ENCODE measurements around the gene SMYD3. TPM values are rescaled to one million over a fixed set of nuclear protein-coding genes. Genes with fewer than 3 reads are reported as not detected.

The SMYD3 gene
- total and polyA plus RNA-seq, 9 of the 15 experiments (the other 6 are each of a cell fraction or from before 2014, with no cell fraction given) = 128 to 440 (median 197) TPM

- ChIA-PET CTCF (ENCODE audit: low intra/inter-chr PET ratio) (no interaction called here), POLR2A (interaction anchor here (2.4 kb wide), 1 partner anchor 18 kb away, joined by 7 read pairs; no protein-coding TSS in a partner anchor)
These were observed 35.4 kb downstream of the SMYD3 start for GRCh38 chr1:246471688-246472087.

GRCh38 chr1:246470585-246470984 lies 36.5 kb downstream of the SMYD3 start:
- POLR2A ChIA-PET = no interaction called here
- H3K27ac ChIP-seq (ENCODE audit: extremely low read depth, low read depth, low read length) = no peak overlapping the region
- no peak for ATAC-seq
- DNase-seq (ENCODE audit: extremely low read depth in 1 of 4, low spot score in 3 of 4) = no peak
- BruUV-seq (replicated peaks) = no TSS peak
- no peak for FAIRE-seq
- H3K4me2 ChIP-seq (ENCODE audit: insufficient read depth, low read length) = no peak overlapping the region
- H3K9ac ChIP-seq (ENCODE audit: insufficient read depth in 1 of 2, low read depth in 2 of 2, low read length in 2 of 2) = no peak overlapping the region
- intact Hi-C loops (cut with micrococcal nuclease) = no loop called here
- H3K9me1 ChIP-seq (ENCODE audit: control insufficient read depth, insufficient read depth, low read length) = no peaks in the 10 kb centered on the region
- H3K4me1 ChIP-seq (replicated peaks in 1 of 2; ENCODE audit: control insufficient read depth in 2 of 2, insufficient read depth in 2 of 2, low read length in 2 of 2) = no peaks in the 10 kb centered on the region; a peak in 1 of 5 replicates
- H3K9me3 ChIP-seq (replicated peaks; ENCODE audit: control insufficient read depth, insufficient read depth, low read depth, low read length) = no peaks in the 10 kb centered on the region
- H3K4me3 ChIP-seq = no peak overlapping the region
- WGBS (ENCODE audit: insufficient coverage, low coverage, missing lambda C conversion rate) = 75% methylated on average over 1 of the region's 1 CpG
- no peaks in the 10 kb centered on the region for H3K79me2 ChIP-seq (ENCODE audit: control insufficient read depth, insufficient read depth, low read length)
- H3K36me3 ChIP-seq (ENCODE audit: control insufficient read depth, insufficient read depth, low read length) = no peaks in the 10 kb centered on the region
- H2AFZ ChIP-seq (ENCODE audit: low read depth, low read length) = no peak overlapping the region
- no peaks in the 10 kb centered on the region for H3K27me3 ChIP-seq (ENCODE audit: control insufficient read depth in 2 of 2, insufficient read depth in 2 of 2, low read length in 2 of 2)
- CTCF ChIA-PET (ENCODE audit: low intra/inter-chr PET ratio) = no interaction called here
- in situ Hi-C loops (cut with MboI) = no loop called here
- H4K20me1 ChIP-seq (replicated peaks; ENCODE audit: control insufficient read depth, insufficient read depth, low read length) = no peaks in the 10 kb centered on the region
- TF ChIP-seq MTA2 (IDR thresholded peaks at IDR 0.05; ENCODE audit: low read depth) = no peak
- no peak for TF ChIP-seq STAT5A (IDR thresholded peaks at IDR 0.05; ENCODE audit: borderline replicate concordance, low read length)
- TF ChIP-seq ZNF212 (CRISPR knock-in tag; IDR thresholded peaks at IDR 0.05) = no peak
- TF ChIP-seq, protein P1, sequence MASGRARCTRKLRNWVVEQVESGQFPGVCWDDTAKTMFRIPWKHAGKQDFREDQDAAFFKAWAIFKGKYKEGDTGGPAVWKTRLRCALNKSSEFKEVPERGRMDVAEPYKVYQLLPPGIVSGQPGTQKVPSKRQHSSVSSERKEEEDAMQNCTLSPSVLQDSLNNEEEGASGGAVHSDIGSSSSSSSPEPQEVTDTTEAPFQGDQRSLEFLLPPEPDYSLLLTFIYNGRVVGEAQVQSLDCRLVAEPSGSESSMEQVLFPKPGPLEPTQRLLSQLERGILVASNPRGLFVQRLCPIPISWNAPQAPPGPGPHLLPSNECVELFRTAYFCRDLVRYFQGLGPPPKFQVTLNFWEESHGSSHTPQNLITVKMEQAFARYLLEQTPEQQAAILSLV (tag; IDR thresholded peaks at IDR 0.05) = no peak
- no peak for TF ChIP-seq GTF3C2 (IDR thresholded peaks at IDR 0.05; ENCODE audit: borderline replicate concordance, extremely low read depth, insufficient read length)
- TF ChIP-seq, protein P2, sequence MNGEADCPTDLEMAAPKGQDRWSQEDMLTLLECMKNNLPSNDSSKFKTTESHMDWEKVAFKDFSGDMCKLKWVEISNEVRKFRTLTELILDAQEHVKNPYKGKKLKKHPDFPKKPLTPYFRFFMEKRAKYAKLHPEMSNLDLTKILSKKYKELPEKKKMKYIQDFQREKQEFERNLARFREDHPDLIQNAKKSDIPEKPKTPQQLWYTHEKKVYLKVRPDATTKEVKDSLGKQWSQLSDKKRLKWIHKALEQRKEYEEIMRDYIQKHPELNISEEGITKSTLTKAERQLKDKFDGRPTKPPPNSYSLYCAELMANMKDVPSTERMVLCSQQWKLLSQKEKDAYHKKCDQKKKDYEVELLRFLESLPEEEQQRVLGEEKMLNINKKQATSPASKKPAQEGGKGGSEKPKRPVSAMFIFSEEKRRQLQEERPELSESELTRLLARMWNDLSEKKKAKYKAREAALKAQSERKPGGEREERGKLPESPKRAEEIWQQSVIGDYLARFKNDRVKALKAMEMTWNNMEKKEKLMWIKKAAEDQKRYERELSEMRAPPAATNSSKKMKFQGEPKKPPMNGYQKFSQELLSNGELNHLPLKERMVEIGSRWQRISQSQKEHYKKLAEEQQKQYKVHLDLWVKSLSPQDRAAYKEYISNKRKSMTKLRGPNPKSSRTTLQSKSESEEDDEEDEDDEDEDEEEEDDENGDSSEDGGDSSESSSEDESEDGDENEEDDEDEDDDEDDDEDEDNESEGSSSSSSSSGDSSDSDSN (IDR thresholded peaks at IDR 0.05; ENCODE audit: borderline replicate concordance in 1 of 2, low read depth in 2 of 2, low read length in 2 of 2) = no peak
- no peak for TF ChIP-seq RHOXF2B (CRISPR knock-in tag; conservative IDR thresholded peaks at IDR 0.05)
- TF ChIP-seq HIVEP1 (CRISPR knock-in tag; IDR thresholded peaks at IDR 0.05) = no peak
- TF ChIP-seq SMAD3 (CRISPR knock-in tag; conservative IDR thresholded peaks at IDR 0.05) = no peak

More at GRCh38 chr1:246471688-246472087, 35.4 kb downstream of the SMYD3 start:
- Histone ChIP-seq H4K20me1 (replicated peaks; ENCODE audit: control insufficient read depth, insufficient read depth, low read length) (no peaks in the 10 kb centered on the region), H3K9me1 (ENCODE audit: control insufficient read depth, insufficient read depth, low read length) (no peaks in the 10 kb centered on the region), H3K36me3 (ENCODE audit: control insufficient read depth, insufficient read depth, low read length) (no peaks in the 10 kb centered on the region), H3K4me1 (replicated peaks in 1 of 2; ENCODE audit: control insufficient read depth in 2 of 2, insufficient read depth in 2 of 2, low read length in 2 of 2) (no peaks in the 10 kb centered on the region; a peak in 1 of 5 replicates), H3K4me3 (no peak overlapping the region), H3K79me2 (ENCODE audit: control insufficient read depth, insufficient read depth, low read length) (no peaks in the 10 kb centered on the region), H2AFZ (ENCODE audit: low read depth, low read length) (no peak overlapping the region), H3K9me3 (replicated peaks; ENCODE audit: control insufficient read depth, insufficient read depth, low read depth, low read length) (no peaks in the 10 kb centered on the region), H3K9ac (ENCODE audit: insufficient read depth in 1 of 2, low read depth in 2 of 2, low read length in 2 of 2) (no peak overlapping the region), H3K27me3 (ENCODE audit: control insufficient read depth in 2 of 2, insufficient read depth in 2 of 2, low read length in 2 of 2) (no peaks in the 10 kb centered on the region), H3K27ac (ENCODE audit: extremely low read depth, low read depth, low read length) (no peak overlapping the region), H3K4me2 (ENCODE audit: insufficient read depth, low read length) (no peak overlapping the region)
- in situ Hi-C loops (cut with MboI) (no loop called here), intact Hi-C loops (cut with micrococcal nuclease) (no loop called here)
- 0 out of 2 replicates have a peak, but pooled peaks have one; percentile 36 for TF ChIP-seq ZNF507 (tag; conservative IDR thresholded peaks at IDR 0.05)
- TF ChIP-seq SRF (CRISPR knock-in tag; IDR thresholded peaks at IDR 0.05) = peak in 1 of 2 experiments; percentile 50; a peak in 1 of 4 replicates
- TF ChIP-seq GABPB2 (CRISPR knock-in tag; conservative IDR thresholded peaks at IDR 0.05) = no peak
- DNase-seq (ENCODE audit: extremely low read depth in 1 of 4, low spot score in 3 of 4) = no peak
- BruUV-seq (replicated peaks) = no TSS peak
- ATAC-seq = no peak
- FAIRE-seq = no peak
- 71% methylated on average over 1 of the region's 1 CpG for WGBS (ENCODE audit: insufficient coverage, low coverage, missing lambda C conversion rate)

Measured in K562 (cell line).